ENCODE measurements around the gene CDS2. TPM values are rescaled to one million over a fixed set of nuclear protein-coding genes. Genes with fewer than 3 reads are reported as not detected.

Gene CDS2
- total and polyA plus RNA-seq, 4 donors = 9.6 to 31.6 (median 14.4) TPM

- Histone ChIP-seq H3K36me3 (ENCODE audit: control insufficient read depth in 4 of 4, insufficient read depth in 3 of 4, low read depth in 1 of 4, low read length in 3 of 4) (no peaks in the 10 kb centered on the region), H3K9ac (ENCODE audit: low read depth in 1 of 2, low read length in 2 of 2) (no peak overlapping the region), H3K4me1 (ENCODE audit: control insufficient read depth in 4 of 4, insufficient read depth in 4 of 4, low read length in 3 of 4) (peaks cover 0 to 11% (median 5%) of the 10 kb centered on the region in 4 donors), H3K27me3 (ENCODE audit: control insufficient read depth in 4 of 4, insufficient read depth in 4 of 4, low read length in 3 of 4) (no peaks in the 10 kb centered on the region), H3K4me3 (ENCODE audit: low read depth in 1 of 3, low read length in 3 of 3) (no peak overlapping the region), H3K27ac (ENCODE audit: low read depth in 1 of 2, low read length in 2 of 2) (no peak overlapping the region), H3K9me3 (ENCODE audit: control insufficient read depth in 4 of 4, low read length in 3 of 4) (no peaks in the 10 kb centered on the region)
- TF ChIP-seq FOXA1 (IDR thresholded peaks at IDR 0.05) (no peak), REST (IDR thresholded peaks at IDR 0.05) (no peak), FOXA2 (IDR thresholded peaks at IDR 0.05) (no peak), SP1 (IDR thresholded peaks at IDR 0.05) (no peak), HNF4A (conservative IDR thresholded peaks at IDR 0.05) (no peak), TAF1 (conservative IDR thresholded peaks at IDR 0.05) (no peak), EGR1 (IDR thresholded peaks at IDR 0.05; ENCODE audit: low read depth in 2 of 2) (no peak), RXRA (IDR thresholded peaks at IDR 0.05) (no peak), GABPA (IDR thresholded peaks at IDR 0.05 in 1 of 2, conservative IDR thresholded peaks at IDR 0.05 in 1 of 2) (no peak), HNF4G (IDR thresholded peaks at IDR 0.05) (no peak)
- 86% methylated on average over 2 of the region's 2 CpGs for WGBS
- DNase-seq (ENCODE audit: low spot score) = no peak
These were observed 86.2 kb downstream of the CDS2 start for GRCh38 chr20:5212907-5213487.

DNA sequence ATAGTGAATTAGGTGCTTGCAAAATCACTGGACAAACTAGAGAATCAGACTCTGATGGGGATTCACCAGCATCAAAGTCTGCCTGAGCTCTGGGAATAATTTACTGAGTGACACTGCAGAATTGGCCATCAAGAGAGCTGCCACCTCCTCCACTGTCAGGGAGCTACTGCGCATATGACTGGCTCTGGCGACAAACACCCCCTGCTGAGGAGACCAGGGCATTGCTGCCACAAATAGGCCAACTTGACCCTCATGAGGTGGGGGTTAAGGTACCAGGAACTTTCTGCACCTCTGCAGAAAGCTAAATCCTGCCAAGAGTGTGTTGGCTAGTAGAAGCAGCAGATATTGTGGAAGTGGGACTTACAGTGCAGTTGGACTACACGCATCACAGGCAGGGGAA is 88.0 kb downstream of the CDS2 start:
- DNase-seq (ENCODE audit: low spot score) = no peak
- Histone ChIP-seq H3K4me3 (ENCODE audit: low read depth in 1 of 3, low read length in 3 of 3) (no peak overlapping the region), H3K27ac (ENCODE audit: low read depth in 1 of 2, low read length in 2 of 2) (no peak overlapping the region), H3K4me1 (ENCODE audit: control insufficient read depth in 4 of 4, insufficient read depth in 4 of 4, low read length in 3 of 4) (peaks cover 0 to 10% (median 4%) of the 10 kb centered on the region in 4 donors), H3K9me3 (ENCODE audit: control insufficient read depth in 4 of 4, low read length in 3 of 4) (no peaks in the 10 kb centered on the region), H3K27me3 (ENCODE audit: control insufficient read depth in 4 of 4, insufficient read depth in 4 of 4, low read length in 3 of 4) (no peaks in the 10 kb centered on the region), H3K36me3 (ENCODE audit: control insufficient read depth in 4 of 4, insufficient read depth in 3 of 4, low read depth in 1 of 4, low read length in 3 of 4) (no peaks in the 10 kb centered on the region), H3K9ac (ENCODE audit: low read depth in 1 of 2, low read length in 2 of 2) (no peak overlapping the region)
- WGBS = 94% methylated on average over 3 of the region's 3 CpGs
- no peak for TF ChIP-seq ZBTB33 (IDR thresholded peaks at IDR 0.05)
- peak in 1 of 2 donors; percentile 4 for TF ChIP-seq RXRA (IDR thresholded peaks at IDR 0.05)

DNA sequence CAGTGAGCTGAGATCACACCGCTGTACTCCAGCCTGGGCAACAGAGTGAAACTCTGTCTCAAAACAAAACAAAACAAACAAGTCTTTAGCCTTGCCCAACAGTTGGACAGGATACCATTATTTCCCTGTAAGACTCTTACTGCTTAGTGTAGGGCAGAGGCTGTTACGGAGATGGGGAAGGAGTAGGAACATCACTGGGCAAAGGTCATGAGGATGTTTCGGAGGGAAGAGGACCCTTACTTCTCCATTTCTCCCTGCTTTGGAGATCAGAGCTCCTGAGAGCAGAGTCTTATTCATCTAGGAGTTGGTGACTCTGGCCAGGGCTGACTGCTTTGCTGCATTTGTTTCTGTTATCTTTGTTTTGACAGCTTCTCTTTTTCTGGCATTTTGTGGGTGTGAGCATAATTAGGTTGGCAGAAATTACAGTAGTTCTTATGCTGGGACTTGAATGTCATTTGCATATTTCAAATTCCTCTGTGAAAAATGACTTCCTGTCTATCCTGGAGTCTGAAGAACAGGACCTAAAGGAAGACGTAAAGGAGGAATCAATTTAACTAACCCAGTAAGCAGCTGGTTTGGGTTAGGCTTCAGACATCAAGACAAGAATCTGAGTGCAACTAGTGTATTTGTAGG is 89.0 kb downstream of the CDS2 start:
- TF ChIP-seq, protein P1, sequence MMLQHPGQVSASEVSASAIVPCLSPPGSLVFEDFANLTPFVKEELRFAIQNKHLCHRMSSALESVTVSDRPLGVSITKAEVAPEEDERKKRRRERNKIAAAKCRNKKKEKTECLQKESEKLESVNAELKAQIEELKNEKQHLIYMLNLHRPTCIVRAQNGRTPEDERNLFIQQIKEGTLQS (IDR thresholded peaks at IDR 0.05) = no peak
- no peak for TF ChIP-seq JUND (IDR thresholded peaks at IDR 0.05)
- no peak for TF ChIP-seq RAD21 (IDR thresholded peaks at IDR 0.05)
- TF ChIP-seq HNF4A (conservative IDR thresholded peaks at IDR 0.05) = peak in 1 of 2 donors; percentile 26
- TF ChIP-seq ZBTB33 (IDR thresholded peaks at IDR 0.05) = no peak
- no peak for TF ChIP-seq YY1 (IDR thresholded peaks at IDR 0.05)
- TF ChIP-seq EGR1 (IDR thresholded peaks at IDR 0.05; ENCODE audit: low read depth in 2 of 2) = no peak
- TF ChIP-seq, protein P2, sequence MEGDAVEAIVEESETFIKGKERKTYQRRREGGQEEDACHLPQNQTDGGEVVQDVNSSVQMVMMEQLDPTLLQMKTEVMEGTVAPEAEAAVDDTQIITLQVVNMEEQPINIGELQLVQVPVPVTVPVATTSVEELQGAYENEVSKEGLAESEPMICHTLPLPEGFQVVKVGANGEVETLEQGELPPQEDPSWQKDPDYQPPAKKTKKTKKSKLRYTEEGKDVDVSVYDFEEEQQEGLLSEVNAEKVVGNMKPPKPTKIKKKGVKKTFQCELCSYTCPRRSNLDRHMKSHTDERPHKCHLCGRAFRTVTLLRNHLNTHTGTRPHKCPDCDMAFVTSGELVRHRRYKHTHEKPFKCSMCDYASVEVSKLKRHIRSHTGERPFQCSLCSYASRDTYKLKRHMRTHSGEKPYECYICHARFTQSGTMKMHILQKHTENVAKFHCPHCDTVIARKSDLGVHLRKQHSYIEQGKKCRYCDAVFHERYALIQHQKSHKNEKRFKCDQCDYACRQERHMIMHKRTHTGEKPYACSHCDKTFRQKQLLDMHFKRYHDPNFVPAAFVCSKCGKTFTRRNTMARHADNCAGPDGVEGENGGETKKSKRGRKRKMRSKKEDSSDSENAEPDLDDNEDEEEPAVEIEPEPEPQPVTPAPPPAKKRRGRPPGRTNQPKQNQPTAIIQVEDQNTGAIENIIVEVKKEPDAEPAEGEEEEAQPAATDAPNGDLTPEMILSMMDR (IDR thresholded peaks at IDR 0.05; ENCODE audit: low read depth, low read length, missing input control) = no peak
- TF ChIP-seq HNF4G (IDR thresholded peaks at IDR 0.05) = no peak
- TF ChIP-seq RXRA (IDR thresholded peaks at IDR 0.05) = peak in 1 of 2 donors; percentile 37
- WGBS = 62% methylated on average over 4 of the region's 4 CpGs
- no peak overlapping the region for H3K27ac ChIP-seq (ENCODE audit: low read depth in 1 of 2, low read length in 2 of 2)

More for the DNA sequence above, 89.0 kb downstream of the CDS2 start:
- Histone ChIP-seq H3K4me3 (ENCODE audit: low read depth in 1 of 3, low read length in 3 of 3) (no peak overlapping the region), H3K9me3 (ENCODE audit: control insufficient read depth in 4 of 4, low read length in 3 of 4) (no peaks in the 10 kb centered on the region), H3K4me1 (ENCODE audit: control insufficient read depth in 4 of 4, insufficient read depth in 4 of 4, low read length in 3 of 4) (peaks cover 0 to 10% (median 4%) of the 10 kb centered on the region in 4 donors), H3K9ac (ENCODE audit: low read depth in 1 of 2, low read length in 2 of 2) (no peak overlapping the region), H3K27me3 (ENCODE audit: control insufficient read depth in 4 of 4, insufficient read depth in 4 of 4, low read length in 3 of 4) (no peaks in the 10 kb centered on the region), H3K36me3 (ENCODE audit: control insufficient read depth in 4 of 4, insufficient read depth in 3 of 4, low read depth in 1 of 4, low read length in 3 of 4) (no peaks in the 10 kb centered on the region)
- no peak for DNase-seq (ENCODE audit: low spot score)
